IMR-90 (cell line): ENCODE measurements around the gene EVX1. TPM values are rescaled to one million over a fixed set of nuclear protein-coding genes. Genes with fewer than 3 reads are reported as not detected.
A peak's percentile ranks its signal among the peaks of the same experiment; 100 is the strongest.

Experiments used
- ATAC-seq: fragments of 200-7000 bp; cut with Tn5 transposase; 2 replicates; pipeline ENCODE4 v1.9.1; 2020; ENCODE audit warnings: low read depth, mild to moderate bottlenecking, moderate library complexity
- BruUV-seq: library from RNA; stranded (reverse); fragments of 400-500 nt; replicated peaks from 2 replicates; lab custom pipeline; 2021; lab: Mats Ljungman, UMichigan
- CTCF ChIA-PET: fragments of 300-600 bp; formaldehyde crosslinking; extraction: SDS; loops from one replicate; lab custom pipeline; 2021; ENCODE audit warnings: antibody characterized with exemption; lab: Yijun Ruan, JAX
- POLR2A ChIA-PET: fragments of 300-600 bp; sonication (Branson Sonifier 250); formaldehyde crosslinking; loops from one replicate; lab custom pipeline; 2022; ENCODE audit warnings: antibody characterized with exemption; ENCODE audit not compliant: unreplicated experiment; lab: Charles Lee
- DNase-seq: peaks from one replicate; pipeline ENCODE4 v3.0.0; 2013
- H2AFZ ChIP-seq: replicated peaks from 2 replicates; pipeline ENCODE3; 2013; ENCODE audit warnings: low read length, mild to moderate bottlenecking; ENCODE audit not compliant: poor library complexity
- H2AK5ac ChIP-seq: 2 replicates; pipeline ENCODE4 v1.6.1; 2013; ENCODE audit warnings: low read depth, low read length, inconsistent platforms
- H2AK9ac ChIP-seq: replicated peaks from 2 replicates; pipeline ENCODE3; 2013; ENCODE audit warnings: mild to moderate bottlenecking, low read depth, low read length, moderate library complexity; ENCODE audit not compliant: poor library complexity
- H2BK120ac ChIP-seq: 2 replicates; pipeline ENCODE4 v1.6.1; 2013; ENCODE audit warnings: low read depth, low read length, inconsistent platforms
- H2BK15ac ChIP-seq: 3 replicates; pipeline ENCODE4 v1.6.1; 2013; ENCODE audit warnings: low read depth, low read length, inconsistent platforms
- H2BK20ac ChIP-seq: 2 replicates; pipeline ENCODE4 v1.6.1; 2013; ENCODE audit warnings: low read depth, mild to moderate bottlenecking, inconsistent platforms, low read length, moderate library complexity
- H2BK5ac ChIP-seq: 2 replicates; pipeline ENCODE4 v1.6.1; 2013; ENCODE audit warnings: mild to moderate bottlenecking, low read depth, low read length, inconsistent platforms; ENCODE audit not compliant: poor library complexity, severe bottlenecking
- H3K14ac ChIP-seq: replicated peaks from 2 replicates; pipeline ENCODE4 v1.6.1; 2013; ENCODE audit warnings: low read depth, low read length, inconsistent platforms
- H3K18ac ChIP-seq: 2 replicates; pipeline ENCODE4 v1.6.1; 2013; ENCODE audit warnings: low read depth, low read length, control low read depth
- H3K23ac ChIP-seq: 2 replicates; pipeline ENCODE4 v1.6.1; 2013; ENCODE audit warnings: low read depth, low read length, inconsistent platforms
- H3K27ac ChIP-seq: 2 replicates; pipeline ENCODE4 v1.5.1; 2013; ENCODE audit warnings: mild to moderate bottlenecking, control low read depth, low read length; ENCODE audit not compliant: insufficient read depth
- H3K27me3 ChIP-seq: 2 replicates; pipeline ENCODE4 v1.6.1; 2013; ENCODE audit warnings: low read length; ENCODE audit not compliant: control insufficient read depth, insufficient read depth
- H3K36me3 ChIP-seq: 2 replicates; pipeline ENCODE4 v1.6.1; 2013; ENCODE audit warnings: low read length, mixed read lengths; ENCODE audit not compliant: control insufficient read depth, insufficient read depth
- H3K4ac ChIP-seq: 2 replicates; pipeline ENCODE4 v1.6.1; 2013; ENCODE audit warnings: low read depth, low read length, inconsistent platforms
- H3K4me1 ChIP-seq: 2 replicates; pipeline ENCODE4 v1.6.1; 2013; ENCODE audit warnings: low read length, mixed read lengths; ENCODE audit not compliant: control insufficient read depth, insufficient read depth
- H3K4me2 ChIP-seq: 2 replicates; pipeline ENCODE4 v1.6.1; 2013; ENCODE audit warnings: low read depth, mild to moderate bottlenecking, control low read depth, low read length, moderate library complexity
- H3K4me3 ChIP-seq: 2 replicates; pipeline ENCODE4 v1.5.1; 2013; ENCODE audit warnings: low read depth, mild to moderate bottlenecking, control low read depth, low read length, moderate library complexity; ENCODE audit not compliant: insufficient read depth
- H3K56ac ChIP-seq: 2 replicates; pipeline ENCODE4 v1.6.1; 2013; ENCODE audit warnings: low read length, inconsistent platforms; ENCODE audit not compliant: insufficient read depth; ENCODE audit errors: extremely low read depth
- H3K79me1 ChIP-seq, 2 experiments: 2 replicates each; pipeline ENCODE4 v1.6.1; 2013; ENCODE audit warnings: low read length in 2 of 2, inconsistent platforms in 1 of 2, low read depth in 1 of 2
- H3K9ac ChIP-seq: 2 replicates; pipeline ENCODE4 v1.6.1; 2013; ENCODE audit warnings: low read depth, low read length, control low read depth
- H3K9me1 ChIP-seq: 2 replicates; pipeline ENCODE4 v1.6.1; 2013; ENCODE audit warnings: low read length, inconsistent platforms; ENCODE audit not compliant: insufficient read depth
- H3K9me3 ChIP-seq: 2 replicates; pipeline ENCODE4 v1.6.1; 2013; ENCODE audit warnings: low read length; ENCODE audit not compliant: control insufficient read depth, insufficient read depth
- H4K20me1 ChIP-seq: 2 replicates; pipeline ENCODE4 v1.6.1; 2013; ENCODE audit warnings: low read length, inconsistent platforms; ENCODE audit not compliant: insufficient read depth
- H4K5ac ChIP-seq: 2 replicates; pipeline ENCODE4 v1.6.1; 2013; ENCODE audit warnings: mild to moderate bottlenecking, low read depth, low read length, control low read depth
- H4K8ac ChIP-seq, 2 experiments: 2 replicates each; pipeline ENCODE4 v1.6.1; 2013; ENCODE audit warnings: low read depth in 2 of 2, low read length in 2 of 2, control low read depth in 1 of 2, inconsistent platforms in 1 of 2
- H4K91ac ChIP-seq: 2 replicates; pipeline ENCODE4 v1.6.1; 2013; ENCODE audit warnings: low read depth, low read length, inconsistent platforms; ENCODE audit not compliant: insufficient read depth
- BHLHE40 ChIP-seq: fragments of 150-350 bp; IDR thresholded peaks from 2 replicates; pipeline ENCODE4 v1.6.1; 2016; ENCODE audit warnings: mild to moderate bottlenecking, low read depth, low read length
- CEBPB ChIP-seq: IDR thresholded peaks from 2 replicates; pipeline ENCODE4 v1.6.1; 2012; ENCODE audit warnings: low read depth, low read length, improper control_type of control experiment
- CTCF ChIP-seq: conservative IDR thresholded peaks from 2 replicates; pipeline ENCODE4 v1.5.1; 2012; ENCODE audit warnings: mild to moderate bottlenecking, low read depth, low read length, improper control_type of control experiment
- MAZ ChIP-seq: IDR thresholded peaks from 2 replicates; pipeline ENCODE4 v1.6.1; 2012; ENCODE audit warnings: low read depth, mild to moderate bottlenecking, low read length, improper control_type of control experiment, moderate library complexity, borderline replicate concordance
- RAD21 ChIP-seq: IDR thresholded peaks from 2 replicates; pipeline ENCODE4 v1.6.1; 2012; ENCODE audit warnings: low read length, improper control_type of control experiment
- SMC3 ChIP-seq: fragments of 150-350 bp; IDR thresholded peaks from 2 replicates; pipeline ENCODE4 v1.6.1; 2016; ENCODE audit warnings: low read depth, mild to moderate bottlenecking, antibody characterized with exemption, low read length, moderate library complexity
- WGBS, 2 experiments: methylation state at CpG; one replicate each; pipeline versions ENCODE4 v1.1.5 to v1.1.7; 2013; ENCODE audit warnings: missing lambda C conversion rate in 2 of 2; ENCODE audit not compliant: insufficient read length in 1 of 2; ENCODE audit errors: extremely low coverage in 2 of 2; 5-methylcytosine and 5-hydroxymethylcytosine counted together
- dilution Hi-C: fragments of 300-500 bp; cut with HindIII; formaldehyde crosslinking; loops from one replicate; pipeline ENCODE4 v1.14.3; 2018; ENCODE audit warnings: low sequenced_read_pairs; ENCODE audit not compliant: unreplicated experiment
- in situ Hi-C: fragments of 300-500 bp; cut with MboI; formaldehyde crosslinking; loops from 3 replicates; pipeline ENCODE4 v1.14.3; 2019; ENCODE audit warnings: low sequenced_read_pairs, inconsistent platforms, mixed read lengths
- intact Hi-C: fragments of 100-400 bp; cut with micrococcal nuclease; formaldehyde crosslinking; loops from 2 replicates; pipeline ENCODE4 v1.10.0; 2022
- polyA plus RNA-seq, 3 experiments: library from polyadenylated mRNA; depleted of rRNA; stranded (reverse); fragments of >200 nt; gene quantifications; 2 replicates each; pipeline ENCODE4 v1.2.3, GENCODE V29; 2012; ENCODE audit warnings: low replicate concordance in 1 of 3
- total RNA-seq: library from RNA; depleted of rRNA; stranded (reverse); fragments of >200 nt; gene quantifications from 2 replicates; pipeline ENCODE4 v1.2.3, GENCODE V29; 2012

The EVX1 gene
- total and polyA plus RNA-seq, 2 of the 4 experiments (the other 2 are of a cell fraction) = not detected

- Histone ChIP-seq H3K4me3 (0 out of 2 replicates have a peak overlapping the region, but pooled peaks have one; percentile 5), H3K79me1 (no peaks in the 10 kb centered on the region), H3K56ac (no peak overlapping the region), H3K9ac (no peak overlapping the region), H4K20me1 (peaks cover 4% of the 10 kb centered on the region; the same call in 1 of the 2 replicates), H4K91ac (no peak overlapping the region), H2BK120ac (no peak overlapping the region), H3K18ac (no peak overlapping the region), H2BK20ac (no peak overlapping the region), H3K27ac (no peak overlapping the region), H3K23ac (no peak overlapping the region), H3K4me2 (peak overlapping the region; percentile 46), H2AK5ac (no peak overlapping the region), H3K14ac (no peak overlapping the region), H3K9me3 (peaks cover 5% of the 10 kb centered on the region; the same call in 1 of the 2 replicates), H4K8ac (no peak overlapping the region), H2BK15ac (no peak overlapping the region), H2BK5ac (no peak overlapping the region), H4K5ac (no peak overlapping the region), H2AK9ac (no peak overlapping the region), H3K9me1 (no peaks in the 10 kb centered on the region), H3K27me3 (peaks cover 95% of the 10 kb centered on the region), H3K4ac (no peak overlapping the region), H3K36me3 (no peaks in the 10 kb centered on the region), H2AFZ (peak overlapping the region; percentile 78), H3K4me1 (no peaks in the 10 kb centered on the region)
- ChIA-PET CTCF (interaction anchor here (0.8 to 1.2 kb wide), 6 partner anchors 31 to 708 kb away, joined by 3 read pairs; no protein-coding TSS in a partner anchor), POLR2A (no interaction called here)
- in situ Hi-C loops (no loop called here), dilution Hi-C loops (no loop called here), intact Hi-C loops (loop anchor here (1.0 to 5.0 kb wide), 4 partner anchors 366 to 812 kb away; partner anchors contain the start of gene HIBADH)
- ATAC-seq (peak; percentile 91), DNase-seq (peak; percentile 32)
- no TSS peak for BruUV-seq
- peak; percentile 65 for TF ChIP-seq CTCF
- TF ChIP-seq RAD21 = peak; percentile 57
- peak; percentile 62 for TF ChIP-seq SMC3
- no peak for TF ChIP-seq CEBPB
- no peak for TF ChIP-seq BHLHE40
- TF ChIP-seq MAZ = no peak
- WGBS, 2 experiments = 6% methylated on average over 13 of the region's 32 CpGs; no CpG with 5 or more reads in 1 of the 2 experiments
Measured at GRCh38 chr7:27210441-27211083, 32.0 kb upstream of the EVX1 start.
